Fibroblast of pulmonary artery (primary cell): ENCODE data around the gene ASIC2.

Experiments used
- DNase-seq: peaks from one replicate; pipeline ENCODE4 v3.0.0-alpha.2; 2010; ENCODE audit warnings: low read depth
- H3K4me3 ChIP-seq: replicated peaks from 2 replicates; pipeline ENCODE4 v1.5.1; 2011; ENCODE audit warnings: low read depth, mild to moderate bottlenecking, control low read depth, low read length, moderate library complexity
- CTCF ChIP-seq: IDR thresholded peaks from 2 replicates; pipeline ENCODE4 v1.5.1; 2011; ENCODE audit warnings: mild to moderate bottlenecking, control low read depth, low read length, inconsistent platforms; ENCODE audit errors: missing control alignments

ASIC2 gene

GRCh38 chr17:33142705-33143299 lies 150.3 kb downstream of the ASIC2 start:
- no peak for TF ChIP-seq CTCF
- no peak overlapping the region for H3K4me3 ChIP-seq
- peak; percentile 29 for DNase-seq

- no peak for TF ChIP-seq CTCF
- no peak for DNase-seq
Observed at GRCh38 chr17:33140413-33141099, 152.5 kb downstream of the ASIC2 start.

GRCh38 chr17:33138627-33139026 lies 154.5 kb downstream of the ASIC2 start:
- no peak for DNase-seq
- no peak for TF ChIP-seq CTCF

More at GRCh38 chr17:33140413-33141099, 152.5 kb downstream of the ASIC2 start:
- no peak overlapping the region for H3K4me3 ChIP-seq

GRCh38 chr17:33137426-33137825 lies 155.7 kb downstream of the ASIC2 start:
- no peak overlapping the region for H3K4me3 ChIP-seq
- no peak for TF ChIP-seq CTCF
- DNase-seq, result no peak

More at GRCh38 chr17:33138627-33139026, 154.5 kb downstream of the ASIC2 start:
- H3K4me3 ChIP-seq, result no peak overlapping the region

- H3K4me3 ChIP-seq, result no peak overlapping the region
- no peak for DNase-seq
- TF ChIP-seq CTCF, result no peak
Observed at GRCh38 chr17:33135691-33136090, 157.4 kb downstream of the ASIC2 start.

- no peak for TF ChIP-seq CTCF
Observed at GRCh38 chr17:33131620-33132019, 161.5 kb downstream of the ASIC2 start.

GRCh38 chr17:33127706-33128105 lies 165.4 kb downstream of the ASIC2 start:
- no peak for DNase-seq
- no peak for TF ChIP-seq CTCF
- no peak overlapping the region for H3K4me3 ChIP-seq

More at GRCh38 chr17:33131620-33132019, 161.5 kb downstream of the ASIC2 start:
- H3K4me3 ChIP-seq, result no peak overlapping the region
- DNase-seq, result no peak
